ENCODE results near the gene PDLIM7.

PDLIM7 gene

GRCh38 chr5:177496070-177496726, 1.2 kb downstream of the PDLIM7 start:
- H3K36me3 Mint-ChIP-seq (ENCODE audit: low read depth) = peaks cover 22% of the 10 kb centered on the region
- intact Hi-C loops (cut with micrococcal nuclease) = loop anchor here (5.0 to 10.0 kb wide), 3 partner anchors 39 to 181 kb away; partner anchors contain the start of gene MXD3
- peaks cover 32% of the 10 kb centered on the region for H3K27me3 Mint-ChIP-seq
- H3K4me3 Mint-ChIP-seq = peak overlapping the region; percentile 77
- peaks cover 78% of the 10 kb centered on the region for H3K4me1 Mint-ChIP-seq (ENCODE audit: low read depth)
- H3K9me3 Mint-ChIP-seq = no peaks in the 10 kb centered on the region
- peak overlapping the region; percentile 73 for H3K27ac Mint-ChIP-seq

GRCh38 chr5:177495243-177496060, 2.0 kb downstream of the PDLIM7 start:
- peak overlapping the region; percentile 83 for H3K27ac Mint-ChIP-seq
- H3K9me3 Mint-ChIP-seq = no peaks in the 10 kb centered on the region
- H3K27me3 Mint-ChIP-seq = peaks cover 30% of the 10 kb centered on the region
- peak overlapping the region; percentile 77 for H3K4me3 Mint-ChIP-seq
- intact Hi-C loops (cut with micrococcal nuclease) = loop anchor here (5.0 to 10.0 kb wide), 3 partner anchors 38 to 181 kb away; partner anchors contain the start of gene MXD3
- H3K4me1 Mint-ChIP-seq (ENCODE audit: low read depth) = peaks cover 80% of the 10 kb centered on the region
- peaks cover 30% of the 10 kb centered on the region for H3K36me3 Mint-ChIP-seq (ENCODE audit: low read depth)

GRCh38 chr5:177494346-177495195, 2.8 kb downstream of the PDLIM7 start:
- H3K36me3 Mint-ChIP-seq (ENCODE audit: low read depth) = peaks cover 39% of the 10 kb centered on the region
- peak overlapping the region; percentile 83 for H3K27ac Mint-ChIP-seq
- peaks cover 23% of the 10 kb centered on the region for H3K27me3 Mint-ChIP-seq
- H3K4me1 Mint-ChIP-seq (ENCODE audit: low read depth) = peaks cover 80% of the 10 kb centered on the region
- intact Hi-C loops (cut with micrococcal nuclease) = loop anchor here (5.0 to 10.0 kb wide), 3 partner anchors 37 to 180 kb away; partner anchors contain the start of gene MXD3
- peak overlapping the region; percentile 60 for H3K4me3 Mint-ChIP-seq
- H3K9me3 Mint-ChIP-seq = no peaks in the 10 kb centered on the region

- peaks cover 79% of the 10 kb centered on the region for H3K4me1 Mint-ChIP-seq (ENCODE audit: low read depth)
- intact Hi-C loops (cut with micrococcal nuclease) = loop anchor here (10.0 kb wide), 1 partner anchor 179 kb away; the partner anchor contains the start of gene MXD3
- H3K9me3 Mint-ChIP-seq = no peaks in the 10 kb centered on the region
- peaks cover 46% of the 10 kb centered on the region for H3K36me3 Mint-ChIP-seq (ENCODE audit: low read depth)
- no peak overlapping the region for H3K4me3 Mint-ChIP-seq
- peaks cover 16% of the 10 kb centered on the region for H3K27me3 Mint-ChIP-seq
- peak overlapping the region; percentile 83 for H3K27ac Mint-ChIP-seq
Measured at GRCh38 chr5:177493795-177494345, 3.5 kb downstream of the PDLIM7 start.

- Mint-ChIP-seq H3K27me3 (peaks cover 12% of the 10 kb centered on the region), H3K36me3 (ENCODE audit: low read depth) (peaks cover 56% of the 10 kb centered on the region), H3K9me3 (no peaks in the 10 kb centered on the region), H3K4me3 (no peak overlapping the region), H3K27ac (peak overlapping the region; percentile 83), H3K4me1 (ENCODE audit: low read depth) (peaks cover 72% of the 10 kb centered on the region)
- intact Hi-C loops (cut with micrococcal nuclease) = loop anchor here (10.0 kb wide), 1 partner anchor 178 kb away; the partner anchor contains the start of gene MXD3
Measured at GRCh38 chr5:177492841-177493240, 4.6 kb downstream of the PDLIM7 start.

- H3K27ac Mint-ChIP-seq = peak overlapping the region; percentile 83
- peaks cover 63% of the 10 kb centered on the region for H3K36me3 Mint-ChIP-seq (ENCODE audit: low read depth)
- H3K4me1 Mint-ChIP-seq (ENCODE audit: low read depth) = peaks cover 69% of the 10 kb centered on the region
- H3K4me3 Mint-ChIP-seq = no peak overlapping the region
- peaks cover 16% of the 10 kb centered on the region for H3K27me3 Mint-ChIP-seq
- no peaks in the 10 kb centered on the region for H3K9me3 Mint-ChIP-seq
- intact Hi-C loops (cut with micrococcal nuclease) = loop anchor here (10.0 kb wide), 1 partner anchor 177 kb away; the partner anchor contains the start of gene MXD3
Measured at GRCh38 chr5:177491983-177492746, 5.2 kb downstream of the PDLIM7 start.

GRCh38 chr5:177491429-177491945, 5.9 kb downstream of the PDLIM7 start:
- Mint-ChIP-seq H3K36me3 (ENCODE audit: low read depth) (peaks cover 69% of the 10 kb centered on the region), H3K27ac (peak overlapping the region; percentile 47), H3K27me3 (peaks cover 21% of the 10 kb centered on the region), H3K9me3 (no peaks in the 10 kb centered on the region), H3K4me1 (ENCODE audit: low read depth) (peaks cover 67% of the 10 kb centered on the region), H3K4me3 (no peak overlapping the region)
- intact Hi-C loops (cut with micrococcal nuclease) = loop anchor here (10.0 kb wide), 1 partner anchor 177 kb away; the partner anchor contains the start of gene MXD3

GRCh38 chr5:177490992-177491391, 6.4 kb downstream of the PDLIM7 start:
- peaks cover 26% of the 10 kb centered on the region for H3K27me3 Mint-ChIP-seq
- H3K27ac Mint-ChIP-seq = peak overlapping the region; percentile 47
- H3K36me3 Mint-ChIP-seq (ENCODE audit: low read depth) = peaks cover 74% of the 10 kb centered on the region
- intact Hi-C loops (cut with micrococcal nuclease) = loop anchor here (10.0 kb wide), 1 partner anchor 176 kb away; the partner anchor contains the start of gene MXD3
- no peak overlapping the region for H3K4me3 Mint-ChIP-seq
- no peaks in the 10 kb centered on the region for H3K9me3 Mint-ChIP-seq
- H3K4me1 Mint-ChIP-seq (ENCODE audit: low read depth) = peaks cover 62% of the 10 kb centered on the region

GRCh38 chr5:177490311-177490991, 7.0 kb downstream of the PDLIM7 start:
- Mint-ChIP-seq H3K36me3 (ENCODE audit: low read depth) (peaks cover 78% of the 10 kb centered on the region), H3K9me3 (no peaks in the 10 kb centered on the region), H3K4me3 (no peak overlapping the region), H3K4me1 (ENCODE audit: low read depth) (peaks cover 57% of the 10 kb centered on the region), H3K27me3 (peaks cover 27% of the 10 kb centered on the region), H3K27ac (peak overlapping the region; percentile 47)
- intact Hi-C loops (cut with micrococcal nuclease) = loop anchor here (10.0 kb wide), 1 partner anchor 176 kb away; the partner anchor contains the start of gene MXD3

- Mint-ChIP-seq H3K9me3 (no peaks in the 10 kb centered on the region), H3K27ac (no peak overlapping the region), H3K4me1 (ENCODE audit: low read depth) (peaks cover 56% of the 10 kb centered on the region), H3K4me3 (no peak overlapping the region), H3K27me3 (peaks cover 39% of the 10 kb centered on the region), H3K36me3 (ENCODE audit: low read depth) (peaks cover 90% of the 10 kb centered on the region)
- intact Hi-C loops (cut with micrococcal nuclease) = no loop called here
Measured at GRCh38 chr5:177489119-177489716, 8.2 kb downstream of the PDLIM7 start.

GRCh38 chr5:177487975-177488374, 9.4 kb downstream of the PDLIM7 start:
- Mint-ChIP-seq H3K36me3 (ENCODE audit: low read depth) (peaks cover 98% of the 10 kb centered on the region), H3K27me3 (peaks cover 52% of the 10 kb centered on the region), H3K4me3 (no peak overlapping the region), H3K27ac (no peak overlapping the region), H3K4me1 (ENCODE audit: low read depth) (peaks cover 55% of the 10 kb centered on the region), H3K9me3 (no peaks in the 10 kb centered on the region)
- intact Hi-C loops (cut with micrococcal nuclease) = no loop called here
